H9 (cell line): ENCODE data around the gene GAREM2. TPM values are rescaled to one million over a fixed set of nuclear protein-coding genes. Genes with fewer than 3 reads are reported as not detected.

Source experiments
- DNase-seq: peaks from one replicate; pipeline ENCODE4 v3.0.0-alpha.2; 2017
- H2AFZ ChIP-seq: one replicate; pipeline ENCODE4 v1.6.1; 2013; ENCODE audit warnings: mild to moderate bottlenecking, low read length, control low read depth, moderate library complexity
- H2AK5ac ChIP-seq: 2 replicates; pipeline ENCODE4 v1.6.1; 2013; ENCODE audit warnings: low read length, control low read depth, mixed read lengths; ENCODE audit not compliant: insufficient read length
- H2BK120ac ChIP-seq: one replicate; pipeline ENCODE4 v1.6.1; 2013; ENCODE audit warnings: low read depth, mild to moderate bottlenecking, low read length, control low read depth, inconsistent platforms; ENCODE audit not compliant: poor library complexity, severe bottlenecking
- H2BK12ac ChIP-seq: 2 replicates; pipeline ENCODE4 v1.6.1; 2013; ENCODE audit warnings: low read length, control low read depth, mixed read lengths, low read depth; ENCODE audit not compliant: insufficient read length
- H2BK15ac ChIP-seq: 2 replicates; pipeline ENCODE4 v1.6.1; 2013; ENCODE audit warnings: low read depth, low read length, control low read depth
- H2BK20ac ChIP-seq: one replicate; pipeline ENCODE4 v1.6.1; 2013; ENCODE audit warnings: low read depth, mild to moderate bottlenecking, low read length, control low read depth, inconsistent platforms; ENCODE audit not compliant: poor library complexity, severe bottlenecking
- H2BK5ac ChIP-seq: 2 replicates; pipeline ENCODE4 v1.6.1; 2013; ENCODE audit warnings: low read length, control low read depth, mixed read lengths; ENCODE audit not compliant: insufficient read length
- H3K14ac ChIP-seq: 2 replicates; pipeline ENCODE4 v1.6.1; 2013; ENCODE audit warnings: low read length, control low read depth; ENCODE audit not compliant: insufficient read depth
- H3K18ac ChIP-seq: 2 replicates; pipeline ENCODE4 v1.6.1; 2013; ENCODE audit warnings: low read depth, mild to moderate bottlenecking, mixed read lengths, low read length, control low read depth; ENCODE audit not compliant: insufficient read length
- H3K23ac ChIP-seq: 2 replicates; pipeline ENCODE4 v1.6.1; 2013; ENCODE audit warnings: low read length, control low read depth, mixed read lengths, low read depth; ENCODE audit not compliant: insufficient read length
- H3K23me2 ChIP-seq: 2 replicates; pipeline ENCODE4 v1.6.1; 2013; ENCODE audit warnings: low read depth, mild to moderate bottlenecking, mixed read lengths, low read length, control low read depth; ENCODE audit not compliant: insufficient read length, poor library complexity, severe bottlenecking
- H3K27ac ChIP-seq: 2 replicates; pipeline ENCODE4 v1.5.1; 2013; ENCODE audit warnings: low read length, control low read depth, mixed read lengths, low read depth; ENCODE audit not compliant: insufficient read length
- H3K27me3 ChIP-seq: 2 replicates; pipeline ENCODE4 v1.6.1; 2013; ENCODE audit warnings: low read length, control low read depth, inconsistent platforms; ENCODE audit not compliant: insufficient read depth
- H3K4ac ChIP-seq: 2 replicates; pipeline ENCODE4 v1.6.1; 2013; ENCODE audit warnings: low read depth, mild to moderate bottlenecking, control low read depth, inconsistent platforms, low read length, moderate library complexity
- H3K4me1 ChIP-seq: 2 replicates; pipeline ENCODE4 v1.6.1; 2013; ENCODE audit warnings: low read length, control low read depth, inconsistent platforms; ENCODE audit not compliant: insufficient read depth
- H3K4me2 ChIP-seq: 2 replicates; pipeline ENCODE4 v1.6.1; 2013; ENCODE audit warnings: low read length, control low read depth, mixed read lengths; ENCODE audit not compliant: insufficient read length, insufficient read depth
- H3K56ac ChIP-seq: 2 replicates; pipeline ENCODE4 v1.6.1; 2013; ENCODE audit warnings: low read depth, mild to moderate bottlenecking, mixed read lengths, low read length, control low read depth; ENCODE audit not compliant: insufficient read length
- H3K79me1 ChIP-seq: 2 replicates; pipeline ENCODE4 v1.6.1; 2013; ENCODE audit warnings: low read depth, mild to moderate bottlenecking, moderate library complexity, low read length, control low read depth, inconsistent platforms; ENCODE audit not compliant: insufficient read depth, poor library complexity, severe bottlenecking
- H3K79me2 ChIP-seq: 2 replicates; pipeline ENCODE4 v1.6.1; 2013; ENCODE audit warnings: low read length, control low read depth, inconsistent platforms; ENCODE audit not compliant: insufficient read depth
- H3K9ac ChIP-seq: 2 replicates; pipeline ENCODE4 v1.6.1; 2013; ENCODE audit warnings: low read length, control low read depth, mixed read lengths; ENCODE audit not compliant: insufficient read length; ENCODE audit errors: extremely low read depth
- H3K9me3 ChIP-seq: one replicate; pipeline ENCODE4 v1.6.1; 2013; ENCODE audit warnings: low read depth, low read length, inconsistent platforms; ENCODE audit not compliant: control insufficient read depth
- H3T11ph ChIP-seq: one replicate; pipeline ENCODE4 v1.6.1; 2013; ENCODE audit warnings: mild to moderate bottlenecking, low read length, control low read depth, inconsistent platforms
- H4K20me1 ChIP-seq: one replicate; pipeline ENCODE4 v1.6.1; 2013; ENCODE audit not compliant: control insufficient read depth, insufficient read length, insufficient read depth
- H4K5ac ChIP-seq: 2 replicates; pipeline ENCODE4 v1.6.1; 2013; ENCODE audit warnings: low read depth, mild to moderate bottlenecking, mixed read lengths, low read length, control low read depth; ENCODE audit not compliant: insufficient read length
- H4K8ac ChIP-seq: replicated peaks from 2 replicates; pipeline ENCODE4 v1.6.1; 2013; ENCODE audit warnings: low read length, control low read depth, mixed read lengths, low read depth; ENCODE audit not compliant: insufficient read length
- H4K91ac ChIP-seq: 2 replicates; pipeline ENCODE4 v1.6.1; 2013; ENCODE audit warnings: low read depth, mild to moderate bottlenecking, moderate library complexity, mixed read lengths, low read length, control low read depth; ENCODE audit not compliant: insufficient read length
- H3K27ac Mint-ChIP-seq, 3 experiments: 2 replicates in 2 of 3; 3 replicates in 1 of 3; pipeline ENCODE4 v1.8.0; 2020 to 2021; ENCODE audit warnings: mixed read lengths in 3 of 3, mild to moderate bottlenecking in 1 of 3, moderate library complexity in 1 of 3
- H3K27me3 Mint-ChIP-seq: 2 replicates; pipeline ENCODE4 v1.8.0; 2021; ENCODE audit warnings: low read depth, mild to moderate bottlenecking, moderate library complexity, mixed read lengths
- H3K36me3 Mint-ChIP-seq, 3 experiments: 2 replicates in 2 of 3; 3 replicates in 1 of 3; pipeline ENCODE4 v1.8.0; 2020 to 2021; ENCODE audit warnings: low read depth in 3 of 3, mixed read lengths in 3 of 3; ENCODE audit not compliant: insufficient read depth in 1 of 3
- H3K4me1 Mint-ChIP-seq, 2 experiments: 2 replicates each; pipeline ENCODE4 v1.8.0; 2020; ENCODE audit warnings: mixed read lengths in 2 of 2
- H3K4me3 Mint-ChIP-seq, 2 experiments: 2 replicates in 1 of 2; 3 replicates in 1 of 2; pipeline ENCODE4 v1.8.0; 2020 to 2021; ENCODE audit warnings: mild to moderate bottlenecking in 2 of 2, mixed read lengths in 2 of 2, moderate library complexity in 1 of 2
- H3K9me3 Mint-ChIP-seq, 2 experiments: 2 replicates in 1 of 2; 3 replicates in 1 of 2; pipeline ENCODE4 v1.8.0; 2020; ENCODE audit warnings: mild to moderate bottlenecking in 2 of 2, mixed read lengths in 2 of 2, moderate library complexity in 1 of 2
- WGBS: extraction: QIAGEN DNeasy Blood & Tissue Kit; methylation state at CpG from one replicate; pipeline ENCODE4 v1.1.7; 2013; ENCODE audit warnings: missing lambda C conversion rate, low lambda C conversion rate, mixed read lengths; ENCODE audit not compliant: insufficient read length; ENCODE audit errors: extremely low coverage; 5-methylcytosine and 5-hydroxymethylcytosine counted together
- total RNA-seq: library from RNA; stranded (reverse); gene quantifications from 2 replicates; pipeline ENCODE4 v1.2.1, GENCODE V29; 2021
- TF ChIP-seq, protein P1 (sequence below): fragments of 200-600 bp; sonication (generic); conservative IDR thresholded peaks from 3 replicates; pipeline ENCODE4 v1.8.0; 2021; ENCODE audit warnings: antibody characterized with exemption, mild to moderate bottlenecking

Gene GAREM2
- total RNA-seq, 1 experiment from 2014 or later, result 14.4 TPM

DNA sequence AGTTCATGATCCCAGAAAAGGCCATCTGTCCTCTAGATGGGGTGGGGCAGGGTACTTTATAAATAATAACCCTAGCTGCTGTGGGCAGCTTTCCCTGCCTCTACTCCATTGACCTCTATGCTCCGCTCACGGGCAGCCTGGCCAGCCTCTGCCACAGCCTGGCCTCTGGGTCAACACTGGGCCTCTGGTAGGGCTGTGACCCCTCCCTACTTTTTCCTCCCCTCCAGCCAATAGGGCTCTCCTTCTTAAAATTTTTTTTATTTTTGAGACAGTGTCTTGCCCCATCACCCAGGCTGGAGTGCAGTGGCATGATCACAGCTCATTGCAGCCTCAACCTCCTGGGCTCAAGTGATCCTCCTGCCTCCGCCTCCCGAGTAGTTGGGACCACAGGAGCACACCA is 4.1 kb upstream of the GAREM2 start:
- Histone ChIP-seq H2BK15ac (no peak overlapping the region), H2AK5ac (no peak overlapping the region), H2BK20ac (no peak overlapping the region), H3K18ac (no peak overlapping the region), H2BK5ac (no peak overlapping the region), H3K27me3 (no peaks in the 10 kb centered on the region), H3K79me1 (no peaks in the 10 kb centered on the region), H3K4me1 (no peaks in the 10 kb centered on the region), H3K4me2 (no peak overlapping the region), H3K4ac (no peak overlapping the region), H3K23me2 (peaks cover 6% of the 10 kb centered on the region), H3T11ph (no peak overlapping the region), H2BK120ac (no peak overlapping the region), H3K27ac (no peak overlapping the region), H4K5ac (no peak overlapping the region), H3K23ac (no peak overlapping the region), H3K9ac (no peak overlapping the region), H4K8ac (no peak overlapping the region), H4K20me1 (no peaks in the 10 kb centered on the region), H3K14ac (no peak overlapping the region), H4K91ac (no peak overlapping the region), H2BK12ac (no peak overlapping the region), H3K56ac (no peak overlapping the region), H3K79me2 (no peaks in the 10 kb centered on the region), H3K9me3 (no peaks in the 10 kb centered on the region), H2AFZ (no peak overlapping the region)
- no peaks in the 10 kb centered on the region for H3K36me3 Mint-ChIP-seq
- TF ChIP-seq, protein P1, sequence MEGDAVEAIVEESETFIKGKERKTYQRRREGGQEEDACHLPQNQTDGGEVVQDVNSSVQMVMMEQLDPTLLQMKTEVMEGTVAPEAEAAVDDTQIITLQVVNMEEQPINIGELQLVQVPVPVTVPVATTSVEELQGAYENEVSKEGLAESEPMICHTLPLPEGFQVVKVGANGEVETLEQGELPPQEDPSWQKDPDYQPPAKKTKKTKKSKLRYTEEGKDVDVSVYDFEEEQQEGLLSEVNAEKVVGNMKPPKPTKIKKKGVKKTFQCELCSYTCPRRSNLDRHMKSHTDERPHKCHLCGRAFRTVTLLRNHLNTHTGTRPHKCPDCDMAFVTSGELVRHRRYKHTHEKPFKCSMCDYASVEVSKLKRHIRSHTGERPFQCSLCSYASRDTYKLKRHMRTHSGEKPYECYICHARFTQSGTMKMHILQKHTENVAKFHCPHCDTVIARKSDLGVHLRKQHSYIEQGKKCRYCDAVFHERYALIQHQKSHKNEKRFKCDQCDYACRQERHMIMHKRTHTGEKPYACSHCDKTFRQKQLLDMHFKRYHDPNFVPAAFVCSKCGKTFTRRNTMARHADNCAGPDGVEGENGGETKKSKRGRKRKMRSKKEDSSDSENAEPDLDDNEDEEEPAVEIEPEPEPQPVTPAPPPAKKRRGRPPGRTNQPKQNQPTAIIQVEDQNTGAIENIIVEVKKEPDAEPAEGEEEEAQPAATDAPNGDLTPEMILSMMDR, result no peak
- WGBS, result no CpG with 5 or more reads among the region's 4 CpGs
- H3K4me3 Mint-ChIP-seq, result no peak overlapping the region
- peaks cover 0 to 5% of the 10 kb centered on the region in 2 experiments; a peak in 1 of 5 replicates for H3K9me3 Mint-ChIP-seq
- no peak for DNase-seq
- H3K4me1 Mint-ChIP-seq, result peaks cover 0 to 3% of the 10 kb centered on the region in 2 experiments; a peak in 1 of 4 replicates
- no peak overlapping the region for H3K27ac Mint-ChIP-seq
- H3K27me3 Mint-ChIP-seq, result peaks cover 23% of the 10 kb centered on the region
